Duodenal mucosa (tissue), 2 donors: Measurements from ENCODE around the gene PDZD11.
"Not testable (repeated sequence)": the region's sequence is repeated elsewhere in the genome, so short reads cannot be mapped to it uniquely, and the experiment has no call there.

Experiments used
- H3K27ac ChIP-seq: one replicate; pipeline ENCODE4 v1.7.0; 2013; ENCODE audit warnings: low read depth, low read length
- H3K27me3 ChIP-seq, 2 donors: one replicate each; pipeline ENCODE4 v1.7.0; 2013; ENCODE audit warnings: low read length in 2 of 2, control low read depth in 1 of 2; ENCODE audit not compliant: insufficient read depth in 2 of 2, control insufficient read depth in 1 of 2
- H3K36me3 ChIP-seq, 2 donors: one replicate each; pipeline ENCODE4 v1.7.0; 2013; ENCODE audit warnings: low read length in 2 of 2, control low read depth in 1 of 2; ENCODE audit not compliant: insufficient read depth in 2 of 2, control insufficient read depth in 1 of 2
- H3K4me1 ChIP-seq, 2 donors: one replicate each; pipeline ENCODE4 v1.7.0; 2013; ENCODE audit warnings: low read length in 2 of 2, control low read depth in 1 of 2; ENCODE audit not compliant: insufficient read depth in 2 of 2, control insufficient read depth in 1 of 2
- H3K4me3 ChIP-seq, 2 donors: one replicate each; pipeline ENCODE4 v1.7.0; 2013; ENCODE audit warnings: low read length in 2 of 2, low read depth in 1 of 2
- H3K9ac ChIP-seq, 2 donors: one replicate each; pipeline ENCODE4 v1.7.0; 2013; ENCODE audit warnings: low read length in 2 of 2, low read depth in 1 of 2
- H3K9me3 ChIP-seq, 2 donors: one replicate each; pipeline ENCODE4 v1.7.0; 2013; ENCODE audit warnings: low read length in 2 of 2, control low read depth in 1 of 2; ENCODE audit not compliant: control insufficient read depth in 1 of 2

Gene PDZD11

GRCh38 chrX:70293621-70294020 lies 3.9 kb upstream of the PDZD11 start:
- no peak overlapping the region for H3K27ac ChIP-seq
- H3K4me1 ChIP-seq, result peaks cover 0 to 10% of the 10 kb centered on the region in 2 donors
- H3K36me3 ChIP-seq, result no peaks in the 10 kb centered on the region

GRCh38 chrX:70292788-70293187 lies 3.1 kb upstream of the PDZD11 start:
- no peak overlapping the region for H3K27ac ChIP-seq

More at GRCh38 chrX:70293621-70294020, 3.9 kb upstream of the PDZD11 start:
- H3K27me3 ChIP-seq, result no peaks in the 10 kb centered on the region
- H3K4me3 ChIP-seq, result no peak overlapping the region
- no peak overlapping the region for H3K9ac ChIP-seq
- no peaks in the 10 kb centered on the region for H3K9me3 ChIP-seq

DNA sequence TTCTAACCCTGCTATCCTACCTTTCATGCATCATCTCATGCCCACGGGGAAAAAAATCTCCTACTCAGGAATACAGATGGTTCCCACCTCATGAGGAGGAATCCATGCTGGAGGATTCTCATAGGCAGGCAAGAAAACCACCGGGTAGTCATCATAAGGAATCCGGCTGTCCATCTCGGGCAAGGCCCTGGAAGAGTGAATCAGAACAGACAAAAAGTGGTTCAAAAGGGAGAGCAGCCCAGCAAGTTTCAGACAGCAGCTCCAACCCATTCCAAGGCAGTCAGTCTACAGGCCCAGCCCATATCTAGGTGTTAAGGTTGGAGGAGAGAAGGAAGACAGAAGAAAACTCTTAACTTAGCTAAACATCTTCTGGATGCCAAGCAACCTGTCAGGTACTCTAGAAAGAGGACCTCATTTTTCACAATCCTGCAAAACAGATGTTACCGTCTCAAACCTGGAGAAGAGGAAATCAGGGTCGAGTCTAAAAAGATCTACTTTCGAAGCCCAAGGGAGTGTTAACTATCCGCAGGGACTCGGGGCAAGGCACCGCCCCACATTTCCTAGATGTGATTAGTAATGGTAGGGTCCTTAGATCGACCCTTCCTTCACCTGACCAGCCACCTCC lies 447 bp downstream of the PDZD11 start:
- H3K27me3 ChIP-seq, result no peaks in the 10 kb centered on the region
- H3K9me3 ChIP-seq, result no peaks in the 10 kb centered on the region
- H3K36me3 ChIP-seq, result peaks cover 5 to 19% of the 10 kb centered on the region in 2 donors
- H3K9ac ChIP-seq, result peak overlapping the region; percentile 73 to 81
- peak overlapping the region; percentile 39 for H3K27ac ChIP-seq
- peak overlapping the region; percentile 68 to 87 for H3K4me3 ChIP-seq
- peaks cover 0 to 10% of the 10 kb centered on the region in 2 donors for H3K4me1 ChIP-seq

More at GRCh38 chrX:70292788-70293187, 3.1 kb upstream of the PDZD11 start:
- Histone ChIP-seq H3K9ac (no peak overlapping the region), H3K9me3 (no peaks in the 10 kb centered on the region), H3K36me3 (peaks cover 0 to 4% of the 10 kb centered on the region in 2 donors), H3K27me3 (no peaks in the 10 kb centered on the region), H3K4me3 (no peak overlapping the region), H3K4me1 (peaks cover 0 to 10% of the 10 kb centered on the region in 2 donors)

DNA sequence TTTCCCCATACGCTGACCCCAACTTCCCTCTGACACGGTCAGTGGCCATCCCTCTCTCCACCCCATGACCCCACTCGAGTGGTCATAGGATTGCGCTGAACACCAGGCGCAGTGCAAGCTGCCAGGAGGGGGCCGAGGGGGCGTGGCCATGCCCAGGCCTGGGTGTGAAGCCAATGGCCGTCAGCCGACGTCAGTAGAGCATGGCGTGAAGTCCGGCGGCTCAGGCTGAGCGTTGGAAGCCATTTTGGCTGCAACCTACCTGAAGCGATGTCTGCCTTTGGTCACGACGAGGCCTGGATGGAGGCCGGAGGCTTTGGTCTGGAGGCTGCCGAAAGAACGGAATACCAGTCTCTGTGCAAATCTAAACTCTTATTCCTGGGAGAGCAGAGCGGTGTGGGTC lies 7.8 kb downstream of the PDZD11 start, which contains the start of gene RAB41:
Gene RAB41 (plus strand): TSS at position 222 of the 400 bp plus-strand sequence. CDS start 46 bp downstream, at position 268.
- no peak within 1 kb of the TSS for H3K4me3 ChIP-seq
- peaks cover 5 to 10% of the 10 kb centered on the region in 2 donors for H3K36me3 ChIP-seq

GRCh38 chrX:70280573-70280972 lies 9.2 kb downstream of the PDZD11 start:
- Histone ChIP-seq H3K4me3 (no peak overlapping the region), H3K36me3 (peaks cover 0 to 3% of the 10 kb centered on the region in 2 donors), H3K27ac (no peak overlapping the region), H3K27me3 (no peaks in the 10 kb centered on the region), H3K9ac (no peak overlapping the region), H3K4me1 (no peaks in the 10 kb centered on the region), H3K9me3 (no peaks in the 10 kb centered on the region)

More for the DNA sequence above, 7.8 kb downstream of the PDZD11 start, which contains the start of gene RAB41:
- no peak within 1 kb of the TSS for H3K27ac ChIP-seq
- no peaks in the 10 kb centered on the region for H3K9me3 ChIP-seq
- H3K9ac ChIP-seq, result no peak within 1 kb of the TSS
- no peaks in the 10 kb centered on the region for H3K4me1 ChIP-seq
- no peaks in the 10 kb centered on the region for H3K27me3 ChIP-seq

- no peaks in the 10 kb centered on the region for H3K36me3 ChIP-seq
- H3K27me3 ChIP-seq, result no peaks in the 10 kb centered on the region
- H3K27ac ChIP-seq, result no peak overlapping the region
- H3K9me3 ChIP-seq, result no peaks in the 10 kb centered on the region
- H3K4me1 ChIP-seq, result no peaks in the 10 kb centered on the region
- no peak overlapping the region for H3K9ac ChIP-seq
- no peak overlapping the region for H3K4me3 ChIP-seq
These were observed 10.6 kb downstream of the PDZD11 start for GRCh38 chrX:70279081-70279480.

GRCh38 chrX:70274029-70274428 lies 15.7 kb downstream of the PDZD11 start:
- not testable (repeated sequence) for H3K4me3 ChIP-seq, H3K27me3 ChIP-seq, H3K9ac ChIP-seq, H3K4me1 ChIP-seq, H3K36me3 ChIP-seq, H3K27ac ChIP-seq, H3K9me3 ChIP-seq

- H3K9me3 ChIP-seq, result no peaks in the 10 kb centered on the region
- H3K36me3 ChIP-seq, result no peaks in the 10 kb centered on the region
- H3K4me1 ChIP-seq, result no peaks in the 10 kb centered on the region
- H3K27me3 ChIP-seq, result no peaks in the 10 kb centered on the region
- H3K4me3 ChIP-seq, result no peak within 1 kb of the TSS
- H3K9ac ChIP-seq, result no peak within 1 kb of the TSS
- H3K27ac ChIP-seq, result no peak within 1 kb of the TSS
These were observed 21.7 kb downstream of the PDZD11 start, which contains the start of gene ARR3 for GRCh38 chrX:70268034-70268433. Gene ARR3 (plus strand): TSS chrX:70268334. CDS start chrX:70269386, 1,052 bp downstream.

- H3K27me3 ChIP-seq, result no peaks in the 10 kb centered on the region
- no peak overlapping the region for H3K27ac ChIP-seq
- no peak overlapping the region for H3K9ac ChIP-seq
- no peaks in the 10 kb centered on the region for H3K36me3 ChIP-seq
- no peaks in the 10 kb centered on the region for H3K4me1 ChIP-seq
- no peaks in the 10 kb centered on the region for H3K9me3 ChIP-seq
- H3K4me3 ChIP-seq, result no peak overlapping the region
These were observed 24.9 kb downstream of the PDZD11 start for GRCh38 chrX:70264784-70265183.

GRCh38 chrX:70262952-70263567 lies 26.7 kb downstream of the PDZD11 start:
- H3K4me3 ChIP-seq, result no peak overlapping the region
- no peaks in the 10 kb centered on the region for H3K4me1 ChIP-seq
- H3K36me3 ChIP-seq, result no peaks in the 10 kb centered on the region
- no peak overlapping the region for H3K9ac ChIP-seq
- H3K9me3 ChIP-seq, result no peaks in the 10 kb centered on the region
- no peak overlapping the region for H3K27ac ChIP-seq
- no peaks in the 10 kb centered on the region for H3K27me3 ChIP-seq
